Measurements from ENCODE around the gene DGAT2. TPM values are rescaled to one million over a fixed set of nuclear protein-coding genes. Genes with fewer than 3 reads are reported as not detected.

The DGAT2 gene
- total RNA-seq, 1 donor from 2014 or later = 1.7 TPM

DNA sequence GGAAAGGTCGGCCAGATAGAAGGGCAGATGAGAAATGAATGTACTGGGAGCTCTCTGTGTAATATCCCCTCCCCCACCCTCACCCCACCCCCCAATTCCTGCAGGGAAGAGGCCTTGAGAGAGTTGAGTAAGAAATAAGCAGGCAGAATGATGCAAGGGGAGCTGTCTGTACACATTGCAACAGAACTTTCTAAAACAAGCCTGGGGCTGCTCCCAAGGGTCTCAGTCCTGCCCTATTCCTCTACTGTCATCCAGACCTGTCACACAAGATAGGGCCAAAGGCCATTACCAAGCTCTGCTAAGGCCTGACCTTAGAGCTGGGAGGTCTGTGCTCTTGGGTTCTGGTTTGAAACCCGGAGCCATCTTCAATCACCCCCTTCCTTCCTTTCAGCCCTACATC, 5.7 kb upstream of the DGAT2 start:
- Histone ChIP-seq H3K4me1 (peaks cover 8% of the 10 kb centered on the region), H3K27me3 (peaks cover 7% of the 10 kb centered on the region), H2AFZ (replicated peaks) (no peak overlapping the region), H3K4me2 (no peak overlapping the region), H3K9ac (no peak overlapping the region), H3K4me3 (no peak overlapping the region), H3K27ac (no peak overlapping the region), H3K79me2 (ENCODE audit: low read depth) (no peaks in the 10 kb centered on the region), H3K36me3 (no peaks in the 10 kb centered on the region), H3K9me3 (ENCODE audit: low read depth) (no peaks in the 10 kb centered on the region), H4K20me1 (ENCODE audit: low read depth) (no peaks in the 10 kb centered on the region), H3F3A (ENCODE audit: low read depth) (no peaks in the 10 kb centered on the region)
- Mint-ChIP-seq H3K27ac (peak overlapping the region; percentile 30), H3K4me1 (peaks cover 21% of the 10 kb centered on the region), H3K36me3 (peaks cover 3% of the 10 kb centered on the region), H3K9me3 (peaks cover 6% of the 10 kb centered on the region), H3K27me3 (ENCODE audit: insufficient read depth, low read depth) (peaks cover 27% of the 10 kb centered on the region), H3K4me3 (no peak overlapping the region)
- DNase-seq (ENCODE audit: low spot score) = no peak
- TF ChIP-seq EZH2phosphoT487 (IDR thresholded peaks at IDR 0.05) (no peak), EZH2 (IDR thresholded peaks at IDR 0.05) (no peak), CTCF (IDR thresholded peaks at IDR 0.05) (no peak)

DNA sequence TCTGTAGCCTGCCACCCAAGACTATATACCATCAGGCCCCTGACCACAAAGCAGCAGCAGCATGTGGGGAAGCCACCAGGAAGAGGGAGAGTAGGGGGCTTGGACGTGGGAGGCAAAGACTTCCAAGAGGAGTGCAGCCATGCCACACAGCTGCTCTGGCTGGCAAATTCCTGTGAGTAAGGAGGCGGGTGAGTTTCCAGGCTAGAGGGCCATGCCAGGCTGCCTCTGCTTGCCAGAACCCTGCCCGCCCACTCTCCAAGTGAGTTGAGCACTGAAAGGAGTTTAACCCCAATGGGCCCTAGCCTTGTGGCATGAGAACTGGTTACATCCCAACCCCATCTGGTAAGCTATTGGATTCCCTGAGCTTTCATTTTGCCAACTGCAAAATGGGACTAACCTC, 4.7 kb upstream of the DGAT2 start:
- H3K9me3 Mint-ChIP-seq = peaks cover 6% of the 10 kb centered on the region
- H3K36me3 Mint-ChIP-seq = peaks cover 3% of the 10 kb centered on the region
- H3K9ac ChIP-seq = no peak overlapping the region
- no peaks in the 10 kb centered on the region for H4K20me1 ChIP-seq (ENCODE audit: low read depth)
- no peaks in the 10 kb centered on the region for H3K36me3 ChIP-seq
- H3K4me1 Mint-ChIP-seq = peaks cover 24% of the 10 kb centered on the region
- H3K4me2 ChIP-seq = no peak overlapping the region
- H3F3A ChIP-seq (ENCODE audit: low read depth) = peaks cover 3% of the 10 kb centered on the region
- no peak for TF ChIP-seq EZH2phosphoT487 (IDR thresholded peaks at IDR 0.05)
- TF ChIP-seq EZH2 (IDR thresholded peaks at IDR 0.05) = no peak
- TF ChIP-seq CTCF (IDR thresholded peaks at IDR 0.05) = no peak
- no peak overlapping the region for H3K4me3 Mint-ChIP-seq
- peaks cover 29% of the 10 kb centered on the region for H3K27me3 Mint-ChIP-seq (ENCODE audit: insufficient read depth, low read depth)
- no peak overlapping the region for H3K4me3 ChIP-seq
- no peak overlapping the region for H3K27ac ChIP-seq
- no peaks in the 10 kb centered on the region for H3K79me2 ChIP-seq (ENCODE audit: low read depth)
- no peak for DNase-seq (ENCODE audit: low spot score)
- peaks cover 8% of the 10 kb centered on the region for H3K4me1 ChIP-seq
- H3K27ac Mint-ChIP-seq = no peak overlapping the region
- H3K9me3 ChIP-seq (ENCODE audit: low read depth) = no peaks in the 10 kb centered on the region
- no peak overlapping the region for H2AFZ ChIP-seq (replicated peaks)
- peaks cover 17% of the 10 kb centered on the region for H3K27me3 ChIP-seq

DNA sequence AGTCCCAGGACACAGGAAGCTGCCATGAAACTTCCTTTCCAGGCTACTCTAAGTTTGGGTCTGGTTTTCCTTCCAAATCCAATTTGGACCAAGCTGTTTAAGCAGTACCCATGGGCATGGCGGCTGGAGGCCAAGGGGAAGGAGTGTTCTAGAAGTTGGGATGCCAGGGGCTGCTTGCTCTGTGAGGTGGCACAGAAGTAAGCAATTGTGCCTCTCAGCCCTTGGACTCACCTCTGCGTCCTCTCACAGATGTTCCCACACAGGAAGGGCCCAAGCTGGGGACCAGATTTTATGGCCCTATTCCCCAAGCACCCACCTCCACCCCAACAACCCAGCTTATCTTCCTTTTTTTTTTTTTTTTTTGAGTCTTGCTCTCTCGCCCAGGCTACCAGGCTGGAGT, 3.5 kb upstream of the DGAT2 start:
- H3F3A ChIP-seq (ENCODE audit: low read depth) = peaks cover 15% of the 10 kb centered on the region
- Mint-ChIP-seq H3K36me3 (peaks cover 3% of the 10 kb centered on the region), H3K27me3 (ENCODE audit: insufficient read depth, low read depth) (peaks cover 35% of the 10 kb centered on the region), H3K4me1 (peaks cover 34% of the 10 kb centered on the region), H3K27ac (no peak overlapping the region), H3K9me3 (peaks cover 6% of the 10 kb centered on the region), H3K4me3 (no peak overlapping the region)
- no peaks in the 10 kb centered on the region for H4K20me1 ChIP-seq (ENCODE audit: low read depth)
- no peak overlapping the region for H3K4me3 ChIP-seq
- H3K36me3 ChIP-seq = no peaks in the 10 kb centered on the region
- TF ChIP-seq EZH2phosphoT487 (IDR thresholded peaks at IDR 0.05) = no peak
- TF ChIP-seq CTCF (IDR thresholded peaks at IDR 0.05) = no peak
- peaks cover 30% of the 10 kb centered on the region for H3K27me3 ChIP-seq
- DNase-seq (ENCODE audit: low spot score) = no peak
- no peaks in the 10 kb centered on the region for H3K79me2 ChIP-seq (ENCODE audit: low read depth)
- no peak overlapping the region for H2AFZ ChIP-seq (replicated peaks)
- H3K9ac ChIP-seq = no peak overlapping the region
- H3K9me3 ChIP-seq (ENCODE audit: low read depth) = no peaks in the 10 kb centered on the region
- H3K27ac ChIP-seq = no peak overlapping the region
- peaks cover 8% of the 10 kb centered on the region for H3K4me1 ChIP-seq
- no peak overlapping the region for H3K4me2 ChIP-seq

Measured in neural progenitor cell (in vitro differentiated cells).